GM18868 (cell line): ENCODE data around the gene RPLP1.

Experiments
- ATAC-seq: cut with Tn5 transposase; IDR thresholded peaks from one replicate; pipeline ENCODE4 v1.9.1; 2021; ENCODE audit warnings: mild to moderate bottlenecking, moderate library complexity; ENCODE audit not compliant: unreplicated experiment

Gene RPLP1

DNA sequence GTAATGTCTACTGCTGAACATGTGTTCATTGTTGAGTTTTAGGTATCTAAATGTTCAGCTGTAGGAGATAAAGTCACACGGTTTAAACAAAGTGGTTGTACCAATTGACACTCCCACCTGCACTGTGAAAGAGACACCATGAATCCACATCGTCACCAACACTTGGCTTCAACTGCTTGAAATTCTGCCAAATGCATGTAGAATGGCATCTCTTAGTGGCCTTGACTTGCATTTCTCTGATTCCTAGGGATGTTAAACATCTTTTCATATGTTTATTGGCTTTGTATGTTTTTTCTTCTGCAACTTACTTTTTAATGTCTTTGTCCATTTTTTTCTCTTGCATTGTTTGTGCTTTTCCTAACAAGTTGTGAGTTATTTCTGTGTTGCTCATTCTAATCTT, 43.4 kb downstream of the RPLP1 start:
- ATAC-seq, result no peak

DNA sequence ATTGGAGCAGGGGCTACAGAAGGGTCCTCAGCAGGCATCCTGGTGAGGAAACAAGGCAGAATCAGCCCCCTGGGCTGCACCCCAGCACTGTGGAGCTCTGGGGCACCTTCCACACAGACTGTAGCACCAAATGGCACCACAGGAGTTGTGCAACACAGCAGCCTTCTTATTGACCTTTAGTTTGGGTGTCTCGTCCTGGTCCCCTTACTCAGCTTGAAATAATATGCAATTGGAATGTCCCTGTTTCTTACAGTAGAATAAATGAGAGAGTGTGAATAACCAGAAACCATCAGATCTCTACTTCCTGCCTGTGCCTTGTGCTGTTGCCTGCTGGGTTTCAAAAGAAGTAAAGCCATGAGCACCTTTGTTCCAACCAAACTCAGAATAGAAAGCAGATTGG, 44.5 kb downstream of the RPLP1 start:
- ATAC-seq, result no peak

DNA sequence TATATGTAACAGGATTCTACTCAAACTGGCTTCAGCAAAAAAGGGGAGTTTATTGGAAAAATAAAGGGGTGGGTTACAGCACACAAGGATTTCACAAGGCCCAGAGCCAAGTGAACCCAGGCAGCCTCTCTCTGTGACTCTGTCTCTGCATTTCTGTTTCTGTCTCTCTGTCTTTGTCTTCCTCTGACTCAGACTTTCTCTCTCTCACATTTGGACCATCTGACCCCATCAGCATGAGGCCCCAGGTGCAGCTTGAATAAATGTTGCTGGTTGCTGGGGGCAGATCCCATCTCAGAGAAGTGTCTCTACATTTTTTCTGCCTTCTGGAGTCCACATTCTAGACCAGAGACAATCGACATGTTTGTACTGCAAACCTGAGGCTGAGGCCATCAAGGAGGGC, 45.0 kb downstream of the RPLP1 start:
- no peak for ATAC-seq

DNA sequence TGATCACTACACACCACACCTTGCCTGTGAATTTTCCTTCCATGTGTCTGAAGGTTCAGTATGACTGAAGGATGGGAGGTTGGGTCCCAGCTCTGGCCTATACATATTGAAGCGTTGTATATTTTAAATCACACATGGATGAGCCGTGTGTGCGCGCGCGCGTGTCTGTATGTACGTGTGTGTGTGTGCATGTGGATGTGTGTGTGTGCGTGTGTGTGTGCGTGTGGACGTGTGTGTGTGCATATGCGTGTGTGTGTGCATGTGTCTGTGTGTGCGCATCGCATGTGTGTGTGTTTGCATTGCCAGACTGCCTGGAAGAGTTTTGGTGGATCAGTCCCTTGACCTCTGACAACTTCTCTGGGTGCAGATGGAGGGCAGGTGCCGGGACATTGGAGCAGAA, 45.7 kb downstream of the RPLP1 start:
- no peak for ATAC-seq

DNA sequence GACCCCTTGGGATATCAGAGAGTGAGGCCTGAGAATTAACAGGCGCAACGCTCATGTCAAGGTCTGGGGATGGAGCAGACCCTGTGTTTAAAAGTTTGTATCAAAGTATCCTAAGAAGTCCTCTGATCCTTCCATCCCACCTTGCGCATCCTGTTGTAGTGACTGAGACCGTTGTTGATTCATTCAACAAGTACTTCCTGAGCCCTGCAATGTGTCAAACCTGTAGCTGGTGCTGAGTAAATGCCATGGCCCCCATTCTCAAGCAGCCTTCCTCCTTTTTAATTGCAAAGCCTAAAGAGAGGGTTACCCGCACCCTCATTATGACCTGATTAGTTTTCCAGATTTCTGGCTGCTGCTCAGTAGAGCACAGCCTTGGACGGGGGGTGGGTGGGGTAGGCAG, 46.4 kb downstream of the RPLP1 start:
- no peak for ATAC-seq

DNA sequence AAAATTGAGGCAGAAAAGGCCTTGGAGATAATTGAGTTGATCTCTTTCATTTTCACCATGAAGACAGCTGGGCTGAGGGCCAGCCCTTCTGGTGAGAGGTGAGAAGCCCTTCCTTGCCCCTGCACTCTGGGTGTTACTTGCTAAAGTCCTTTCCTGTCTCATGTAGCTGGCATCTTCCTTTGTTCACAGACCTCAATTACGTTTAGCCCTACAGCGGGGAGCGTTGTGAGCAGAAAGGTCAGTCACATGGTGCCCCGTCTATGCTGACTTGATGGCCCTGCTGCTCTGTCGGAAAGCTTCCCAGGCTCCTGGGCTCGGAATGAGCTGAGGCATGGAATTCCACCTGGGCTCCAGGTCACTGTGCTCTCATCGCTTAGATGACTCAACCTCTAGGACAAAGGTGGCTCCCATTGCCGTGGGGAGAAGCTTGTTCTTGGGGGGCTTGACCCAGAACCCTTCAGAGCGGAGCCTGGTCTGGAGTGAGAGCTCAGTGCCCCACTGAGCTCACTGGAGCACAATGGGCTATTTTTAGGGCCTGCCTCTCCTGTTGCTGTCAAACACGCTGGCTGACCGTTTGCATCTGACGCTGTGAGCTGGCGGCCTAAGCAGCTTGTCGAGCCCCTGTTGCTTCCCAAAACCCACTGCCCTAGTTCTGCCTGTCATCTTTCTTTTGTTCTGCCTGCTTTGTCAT, 47.0 kb downstream of the RPLP1 start:
- no peak for ATAC-seq

DNA sequence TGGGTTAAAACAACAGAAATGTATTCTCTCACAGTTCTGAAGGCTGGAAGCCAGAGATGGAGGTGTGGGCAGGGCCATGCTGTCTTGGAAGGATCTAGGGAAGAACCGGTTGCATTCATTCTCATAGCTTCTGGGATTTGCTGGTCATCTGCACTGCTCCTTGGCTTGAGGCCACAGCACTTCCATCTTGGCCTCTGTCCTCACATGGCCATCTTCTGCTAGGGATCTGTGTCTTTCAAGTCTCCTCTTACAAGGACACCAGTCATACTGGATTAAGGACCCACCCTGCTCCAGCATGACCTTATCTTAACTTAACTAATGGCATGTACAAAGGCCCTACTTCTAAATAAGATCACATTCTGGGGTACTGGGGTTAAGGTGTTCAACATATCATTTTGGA, 47.7 kb downstream of the RPLP1 start:
- ATAC-seq, result no peak

DNA sequence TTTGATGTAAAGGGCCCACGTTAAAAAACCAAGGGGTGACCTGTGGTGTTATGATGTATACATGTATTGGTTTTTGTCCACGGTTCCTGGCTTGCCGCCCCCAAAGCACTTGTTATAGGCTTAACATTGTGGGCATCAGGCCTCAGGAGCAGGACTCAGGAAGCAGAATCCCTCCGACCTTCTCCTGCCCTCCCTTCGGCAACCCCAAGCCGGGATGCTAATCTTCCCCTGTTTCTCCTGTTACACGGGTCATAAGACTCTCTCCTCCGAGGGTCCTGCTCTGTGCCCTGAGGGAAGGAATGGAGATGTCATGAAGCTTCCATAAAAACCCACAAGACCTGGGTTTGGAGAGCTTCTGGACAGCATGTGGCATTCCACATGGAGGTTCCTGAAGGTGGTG, 48.8 kb downstream of the RPLP1 start:
- no peak for ATAC-seq

DNA sequence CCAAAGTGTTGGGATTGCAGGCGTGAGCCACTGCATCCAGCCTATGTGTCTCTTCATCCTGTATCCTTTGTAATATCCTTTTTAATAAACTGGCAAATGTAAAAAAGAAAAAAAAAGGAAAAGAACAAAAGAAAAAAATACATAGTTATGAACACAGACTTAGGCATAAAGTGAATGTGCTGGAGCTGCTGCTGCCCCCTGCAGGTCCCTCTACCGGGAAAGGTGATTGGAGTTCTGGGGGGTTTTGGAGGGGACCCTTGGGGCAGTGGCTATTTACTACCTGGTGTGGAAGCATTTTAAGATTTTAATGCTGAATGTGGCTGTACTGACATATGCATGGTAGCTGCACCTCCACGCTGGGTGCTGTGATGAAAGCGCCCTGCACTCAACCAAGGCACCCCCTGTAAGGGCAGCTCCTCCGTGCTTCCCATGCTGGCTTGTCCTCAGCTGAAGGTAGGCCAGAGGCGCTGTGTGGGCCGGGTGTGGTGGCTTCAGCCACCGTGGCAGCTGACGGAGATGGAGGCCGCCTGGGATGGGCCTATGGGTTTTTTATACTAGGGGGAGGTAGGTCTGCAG, 49.9 kb downstream of the RPLP1 start:
- no peak for ATAC-seq

DNA sequence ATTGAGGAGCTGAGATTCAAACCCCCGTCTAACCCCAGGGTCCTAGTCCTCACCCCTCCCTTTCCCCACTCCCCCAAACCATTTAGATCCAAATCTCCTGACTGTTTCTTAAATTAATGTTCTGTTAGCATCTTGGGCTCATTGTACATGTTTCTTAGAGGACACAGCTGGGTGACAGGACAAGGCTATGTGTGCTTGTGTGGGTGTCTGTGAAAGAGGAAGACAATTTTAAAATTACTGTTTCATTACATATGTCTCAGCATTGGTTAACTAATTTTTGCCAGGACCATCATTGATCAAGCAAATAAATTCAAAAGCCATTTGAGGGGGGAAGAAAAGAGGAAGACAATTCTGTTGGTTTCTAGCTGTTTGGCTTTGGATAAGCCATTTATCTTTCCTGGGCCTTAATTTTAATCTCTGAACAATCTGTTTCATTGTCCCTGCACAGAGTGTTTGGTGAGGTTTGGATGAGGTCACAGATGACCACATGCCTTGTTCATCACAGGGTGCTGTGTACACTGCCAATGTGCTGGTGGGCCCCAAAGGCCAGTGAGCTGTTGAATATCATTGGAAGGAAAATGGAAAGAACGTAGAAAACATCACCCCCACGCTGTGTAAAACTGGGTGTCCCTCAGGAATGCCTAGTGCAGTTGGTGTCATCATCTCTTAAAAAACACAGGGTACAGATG, 51.9 kb downstream of the RPLP1 start:
- no peak for ATAC-seq
